Body of pancreas (tissue), 4 donors: ENCODE measurements around the gene FRMD4B.

Experiments used
- POLR2A ChIP-seq, 3 donors: fragments of 450-650 bp; IDR thresholded peaks; one replicate each; pipeline ENCODE4 v1.6.1; 2016; ENCODE audit warnings: antibody characterized with exemption in 3 of 3, mild to moderate bottlenecking in 2 of 3
- TF ChIP-seq, protein P1 (sequence below), 7 experiments: fragments of 450-650 bp in 4 of 7; fragments of 200-600 bp in 3 of 7; sonication (generic) in 3 of 7; IDR thresholded peaks; one replicate each; pipeline ENCODE4 v1.5.1; 2016 to 2019; ENCODE audit warnings: antibody characterized with exemption in 7 of 7

DNA sequence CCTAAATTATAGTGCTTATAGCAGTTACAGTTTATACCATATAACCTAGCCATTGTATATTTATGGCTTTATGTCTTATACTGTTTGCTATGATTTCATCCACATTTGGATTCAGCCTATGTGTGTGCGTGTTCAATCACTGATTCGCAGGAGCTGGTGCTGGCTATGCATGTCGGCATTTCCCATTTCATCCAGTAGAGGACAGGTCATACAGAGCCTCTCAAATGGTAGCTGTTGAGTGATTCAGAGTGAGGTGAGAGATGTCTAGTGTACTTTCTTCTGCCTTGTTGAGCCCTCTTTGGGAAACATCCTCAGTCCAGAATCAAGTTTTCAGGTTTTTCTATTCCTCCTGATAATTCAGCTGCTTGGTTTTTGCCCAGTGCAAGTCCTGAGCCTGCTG is 76.1 kb downstream of the FRMD4B start:
- TF ChIP-seq, protein P1, sequence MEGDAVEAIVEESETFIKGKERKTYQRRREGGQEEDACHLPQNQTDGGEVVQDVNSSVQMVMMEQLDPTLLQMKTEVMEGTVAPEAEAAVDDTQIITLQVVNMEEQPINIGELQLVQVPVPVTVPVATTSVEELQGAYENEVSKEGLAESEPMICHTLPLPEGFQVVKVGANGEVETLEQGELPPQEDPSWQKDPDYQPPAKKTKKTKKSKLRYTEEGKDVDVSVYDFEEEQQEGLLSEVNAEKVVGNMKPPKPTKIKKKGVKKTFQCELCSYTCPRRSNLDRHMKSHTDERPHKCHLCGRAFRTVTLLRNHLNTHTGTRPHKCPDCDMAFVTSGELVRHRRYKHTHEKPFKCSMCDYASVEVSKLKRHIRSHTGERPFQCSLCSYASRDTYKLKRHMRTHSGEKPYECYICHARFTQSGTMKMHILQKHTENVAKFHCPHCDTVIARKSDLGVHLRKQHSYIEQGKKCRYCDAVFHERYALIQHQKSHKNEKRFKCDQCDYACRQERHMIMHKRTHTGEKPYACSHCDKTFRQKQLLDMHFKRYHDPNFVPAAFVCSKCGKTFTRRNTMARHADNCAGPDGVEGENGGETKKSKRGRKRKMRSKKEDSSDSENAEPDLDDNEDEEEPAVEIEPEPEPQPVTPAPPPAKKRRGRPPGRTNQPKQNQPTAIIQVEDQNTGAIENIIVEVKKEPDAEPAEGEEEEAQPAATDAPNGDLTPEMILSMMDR (IDR thresholded peaks at IDR 0.05) = peak in 6 of 7 experiments; percentile 25 to 50 (median 35)
- TF ChIP-seq POLR2A (IDR thresholded peaks at IDR 0.05) = no peak
